Activated CD4-positive, alpha-beta T cell treated with anti-CD3 and anti-CD28 coated beads, Interleukin-2, amount 10 ng/mL, durations not matched to agents 7 days and 5 days (primary cell): Measurements from ENCODE around the gene CLIC6. TPM values are rescaled to one million over a fixed set of nuclear protein-coding genes. Genes with fewer than 3 reads are reported as not detected.
"Not testable (repeated sequence)": the region's sequence is repeated elsewhere in the genome, so short reads cannot be mapped to it uniquely, and the experiment has no call there.

Experiments used
- CTCF ChIA-PET: fragments of 350-600 bp; sonication (Branson Sonifier 250); formaldehyde crosslinking; loops from one replicate; lab custom pipeline; 2021; ENCODE audit warnings: antibody characterized with exemption; lab: Charles Lee
- POLR2A ChIA-PET: fragments of 350-600 bp; sonication (Branson Sonifier 250); formaldehyde crosslinking; loops from one replicate; lab custom pipeline; 2021; ENCODE audit warnings: antibody characterized with exemption; lab: Charles Lee
- DNase-seq: peaks from one replicate; pipeline ENCODE4 v3.0.0-alpha.2; 2020
- H3K27ac Mint-ChIP-seq: one replicate; pipeline ENCODE4 v1.8.0; 2021; ENCODE audit warnings: mild to moderate bottlenecking, moderate library complexity, mixed read lengths
- H3K27me3 Mint-ChIP-seq: one replicate; pipeline ENCODE4 v1.8.0; 2021; ENCODE audit warnings: mixed read lengths
- H3K36me3 Mint-ChIP-seq: one replicate; pipeline ENCODE4 v1.8.0; 2021; ENCODE audit warnings: low read depth, mixed read lengths
- H3K4me1 Mint-ChIP-seq: one replicate; pipeline ENCODE4 v1.8.0; 2021; ENCODE audit warnings: mixed read lengths
- H3K4me3 Mint-ChIP-seq: one replicate; pipeline ENCODE4 v1.8.0; 2021; ENCODE audit warnings: mild to moderate bottlenecking, moderate library complexity, mixed read lengths
- H3K9me3 Mint-ChIP-seq: one replicate; pipeline ENCODE4 v1.8.0; 2021; ENCODE audit warnings: mixed read lengths
- total RNA-seq, 2 experiments: library from RNA; stranded (reverse); gene quantifications; one replicate each; pipeline ENCODE4 v1.2.3, GENCODE V29; 2021

Gene CLIC6
- total RNA-seq, 2 experiments from 2014 or later, result not detected

DNA sequence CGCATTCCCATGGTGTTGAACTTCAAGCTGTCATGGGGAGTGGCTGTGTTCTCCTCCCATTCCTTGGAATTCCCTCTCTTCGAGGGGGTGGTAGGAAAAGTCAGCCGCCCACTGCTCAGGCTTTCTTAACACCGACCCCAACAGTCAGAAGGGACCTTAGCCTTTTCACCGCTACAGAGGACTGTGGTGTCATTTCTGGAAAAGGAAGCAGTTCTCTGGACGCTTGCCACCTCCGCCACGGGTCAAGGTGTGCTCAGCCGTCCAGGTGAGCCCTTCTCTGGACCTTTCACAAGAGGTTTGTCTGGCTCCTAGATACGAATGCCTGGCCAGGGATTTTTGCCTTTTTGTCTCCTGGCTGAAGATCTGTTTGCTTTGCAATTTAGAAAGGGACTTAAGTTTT is 31.8 kb downstream of the CLIC6 start:
- H3K27ac Mint-ChIP-seq, result no peak overlapping the region
- no peak overlapping the region for H3K4me3 Mint-ChIP-seq
- H3K9me3 Mint-ChIP-seq, result no peaks in the 10 kb centered on the region
- H3K27me3 Mint-ChIP-seq, result peaks cover 13% of the 10 kb centered on the region
- no peaks in the 10 kb centered on the region for H3K4me1 Mint-ChIP-seq
- no peak for DNase-seq
- no peaks in the 10 kb centered on the region for H3K36me3 Mint-ChIP-seq
- ChIA-PET POLR2A (no interaction called here), CTCF (no interaction called here)

DNA sequence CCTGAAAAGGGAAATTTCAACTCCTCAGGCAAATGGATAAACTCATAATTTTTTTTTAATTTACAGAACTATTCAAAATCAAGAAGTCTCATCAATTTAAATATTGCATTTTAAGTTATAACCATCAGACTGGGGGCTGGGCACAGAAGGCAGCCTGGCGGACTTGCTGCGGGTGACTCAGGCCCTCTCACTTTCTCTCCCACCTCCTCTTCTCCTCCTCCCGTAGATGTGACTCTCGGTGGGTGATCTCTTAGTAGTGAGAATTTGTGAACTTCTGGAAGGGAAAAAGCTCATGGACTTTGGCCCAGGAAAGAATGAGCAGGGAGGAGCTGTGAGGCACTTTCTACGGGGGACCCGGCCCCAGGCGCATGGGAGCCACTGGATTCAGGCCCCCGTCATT is 32.9 kb downstream of the CLIC6 start:
- no peaks in the 10 kb centered on the region for H3K9me3 Mint-ChIP-seq
- POLR2A ChIA-PET, result no interaction called here
- DNase-seq, result no peak
- H3K27ac Mint-ChIP-seq, result no peak overlapping the region
- H3K4me3 Mint-ChIP-seq, result no peak overlapping the region
- peaks cover 2% of the 10 kb centered on the region for H3K4me1 Mint-ChIP-seq
- CTCF ChIA-PET, result interaction anchor here (0.5 to 0.6 kb wide), 2 partner anchors 1055 to 1325 kb away, joined by 3 to 7 read pairs; no protein-coding TSS in a partner anchor
- no peaks in the 10 kb centered on the region for H3K36me3 Mint-ChIP-seq
- H3K27me3 Mint-ChIP-seq, result peaks cover 13% of the 10 kb centered on the region

DNA sequence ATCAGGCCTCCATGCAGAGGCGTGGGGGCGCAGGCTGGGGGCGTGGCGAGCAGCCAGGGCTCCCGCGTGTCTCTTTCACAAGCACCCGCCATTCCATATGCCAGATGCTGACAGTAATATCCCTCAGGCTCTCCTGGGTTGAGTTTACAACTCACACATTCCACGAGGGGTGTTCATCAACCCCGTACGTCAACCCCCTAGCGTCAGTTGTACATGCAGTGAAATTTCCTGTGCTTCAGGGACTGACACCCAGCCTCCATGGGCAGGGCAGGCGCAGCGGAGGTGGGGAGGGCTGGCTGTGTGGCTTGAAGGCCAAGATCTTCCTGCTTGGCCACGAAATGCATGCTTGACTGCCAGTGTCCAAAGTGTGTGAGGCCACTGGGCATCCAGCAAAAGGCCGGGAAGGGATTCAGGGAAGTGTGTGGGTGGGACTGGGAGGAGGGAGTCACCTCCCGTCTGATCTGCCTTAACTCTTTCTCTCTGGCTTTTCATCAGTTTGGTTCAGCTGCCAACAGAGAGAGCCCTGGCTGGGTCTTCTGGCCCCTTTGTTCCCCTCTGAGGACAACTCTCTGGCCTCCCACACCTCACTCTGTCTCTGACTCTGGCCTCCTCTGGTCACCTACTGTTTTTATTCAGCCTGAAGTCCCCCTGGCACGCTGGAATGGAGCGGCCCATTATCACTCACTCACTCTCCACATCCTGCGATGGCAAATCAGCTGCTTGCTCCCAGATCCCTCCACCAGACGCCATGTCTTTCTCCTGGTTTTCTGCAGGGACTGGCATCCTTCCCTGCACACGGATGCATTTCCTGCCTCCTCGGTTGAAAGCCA is 33.8 kb downstream of the CLIC6 start:
- no peak for DNase-seq
- Mint-ChIP-seq H3K36me3 (no peaks in the 10 kb centered on the region), H3K9me3 (no peaks in the 10 kb centered on the region), H3K4me3 (no peak overlapping the region), H3K4me1 (peaks cover 10% of the 10 kb centered on the region), H3K27me3 (peaks cover 13% of the 10 kb centered on the region), H3K27ac (no peak overlapping the region)
- ChIA-PET CTCF (interaction anchor here (0.6 to 1.0 kb wide), 2 partner anchors 9 to 1325 kb away, joined by 3 to 7 read pairs; no protein-coding TSS in a partner anchor), POLR2A (no interaction called here)

DNA sequence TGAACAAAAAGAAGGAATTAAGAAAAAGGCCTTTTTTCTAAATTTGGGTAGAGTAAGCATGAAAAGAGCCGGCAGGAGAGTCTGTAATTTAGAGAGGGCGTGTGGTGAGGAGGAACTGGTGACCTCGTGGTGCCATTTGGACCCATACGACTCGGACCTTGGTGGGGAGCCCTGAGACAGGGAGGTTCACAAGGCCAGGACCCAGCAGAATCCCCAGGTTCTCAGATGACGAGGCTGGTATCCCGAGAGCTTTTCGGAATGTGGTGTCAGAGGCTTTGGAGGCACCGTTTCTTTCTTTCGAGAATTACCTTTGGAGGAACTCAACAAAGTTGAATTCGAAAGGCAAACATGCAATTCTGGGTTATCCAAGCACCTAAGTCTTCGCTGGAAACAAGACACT is 34.8 kb downstream of the CLIC6 start:
- H3K27ac Mint-ChIP-seq, result no peak overlapping the region
- peaks cover 16% of the 10 kb centered on the region for H3K27me3 Mint-ChIP-seq
- no peak for DNase-seq
- ChIA-PET POLR2A (no interaction called here), CTCF (interaction anchor here (1.0 kb wide), 1 partner anchor 10 kb away, joined by 3 read pairs; no protein-coding TSS in a partner anchor)
- H3K9me3 Mint-ChIP-seq, result no peaks in the 10 kb centered on the region
- H3K4me1 Mint-ChIP-seq, result peaks cover 20% of the 10 kb centered on the region
- no peaks in the 10 kb centered on the region for H3K36me3 Mint-ChIP-seq
- H3K4me3 Mint-ChIP-seq, result no peak overlapping the region

DNA sequence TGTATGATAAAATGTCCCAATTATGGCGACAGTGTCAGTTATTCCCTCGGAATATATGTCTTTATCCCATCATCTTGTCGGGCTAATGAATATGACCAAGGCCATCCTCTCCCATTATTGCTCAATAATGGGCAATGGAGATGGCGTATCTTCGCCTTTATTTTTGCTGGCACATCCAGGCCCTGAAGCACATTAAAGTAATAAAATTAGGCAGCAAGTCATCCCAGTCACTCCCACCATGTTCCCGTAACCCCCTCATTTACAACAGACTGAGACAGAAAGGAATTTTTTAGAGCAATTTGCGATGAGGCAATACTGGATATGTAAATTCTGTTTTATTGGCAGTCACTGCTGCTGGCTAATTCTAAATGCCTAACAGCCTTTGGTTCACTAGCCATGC is 35.3 kb downstream of the CLIC6 start:
- no peak overlapping the region for H3K4me3 Mint-ChIP-seq
- H3K4me1 Mint-ChIP-seq, result peaks cover 23% of the 10 kb centered on the region
- no peaks in the 10 kb centered on the region for H3K9me3 Mint-ChIP-seq

DNA sequence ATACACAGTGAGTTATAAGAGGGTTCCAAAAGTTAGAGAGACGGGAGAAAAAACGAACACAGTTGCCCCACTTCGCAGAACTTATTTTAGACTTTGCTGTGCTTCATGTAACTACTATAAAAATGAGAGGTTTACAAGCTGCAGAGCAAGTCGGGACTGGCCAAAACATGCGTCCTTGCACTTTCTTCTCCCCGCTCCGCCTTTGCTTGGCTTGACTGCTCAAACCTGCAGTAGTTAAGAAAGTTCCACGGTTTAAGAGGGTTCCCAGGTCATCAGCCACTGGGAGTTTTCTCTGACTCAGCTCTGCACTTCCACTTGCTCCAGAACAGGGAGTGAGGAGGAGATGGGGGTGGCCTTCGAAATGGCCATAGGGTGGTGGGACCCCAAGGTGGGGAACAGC is 36.2 kb downstream of the CLIC6 start:
- Mint-ChIP-seq H3K4me3 (no peak overlapping the region), H3K4me1 (peaks cover 24% of the 10 kb centered on the region), H3K27ac (no peak overlapping the region), H3K9me3 (no peaks in the 10 kb centered on the region), H3K36me3 (no peaks in the 10 kb centered on the region), H3K27me3 (peaks cover 16% of the 10 kb centered on the region)
- DNase-seq, result no peak
- ChIA-PET CTCF (no interaction called here), POLR2A (no interaction called here)

More for the DNA sequence above, 35.3 kb downstream of the CLIC6 start:
- ChIA-PET POLR2A (no interaction called here), CTCF (no interaction called here)
- no peak for DNase-seq
- H3K27ac Mint-ChIP-seq, result no peak overlapping the region
- H3K27me3 Mint-ChIP-seq, result peaks cover 16% of the 10 kb centered on the region
- no peaks in the 10 kb centered on the region for H3K36me3 Mint-ChIP-seq

DNA sequence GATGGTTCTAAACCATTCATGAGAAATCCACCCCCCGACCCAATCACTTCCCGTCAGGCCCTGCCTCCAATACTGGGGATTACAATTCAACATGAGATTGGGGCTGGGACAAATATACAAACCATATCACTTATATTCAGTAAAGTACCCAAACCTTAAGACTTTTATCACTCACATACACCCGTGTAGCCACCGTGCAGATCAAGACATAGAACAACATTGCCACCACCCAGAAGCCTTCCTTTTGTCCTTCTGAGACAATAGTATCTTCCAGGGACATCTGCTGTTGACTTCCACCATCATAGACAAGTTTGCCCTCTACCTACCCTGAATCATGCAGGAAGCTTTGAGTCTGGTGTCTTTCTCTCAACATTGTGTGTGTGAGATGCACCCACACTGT is 37.5 kb downstream of the CLIC6 start:
- ChIA-PET CTCF (interaction anchor here (1.5 to 2.5 kb wide), 2 partner anchors 13 to 17 kb away, joined by 3 to 6 read pairs; no protein-coding TSS in a partner anchor), POLR2A (no interaction called here)
- Mint-ChIP-seq H3K36me3 (no peaks in the 10 kb centered on the region), H3K4me3 (no peak overlapping the region), H3K9me3 (no peaks in the 10 kb centered on the region), H3K27me3 (peaks cover 16% of the 10 kb centered on the region), H3K4me1 (peaks cover 24% of the 10 kb centered on the region), H3K27ac (no peak overlapping the region)
- DNase-seq, result no peak

DNA sequence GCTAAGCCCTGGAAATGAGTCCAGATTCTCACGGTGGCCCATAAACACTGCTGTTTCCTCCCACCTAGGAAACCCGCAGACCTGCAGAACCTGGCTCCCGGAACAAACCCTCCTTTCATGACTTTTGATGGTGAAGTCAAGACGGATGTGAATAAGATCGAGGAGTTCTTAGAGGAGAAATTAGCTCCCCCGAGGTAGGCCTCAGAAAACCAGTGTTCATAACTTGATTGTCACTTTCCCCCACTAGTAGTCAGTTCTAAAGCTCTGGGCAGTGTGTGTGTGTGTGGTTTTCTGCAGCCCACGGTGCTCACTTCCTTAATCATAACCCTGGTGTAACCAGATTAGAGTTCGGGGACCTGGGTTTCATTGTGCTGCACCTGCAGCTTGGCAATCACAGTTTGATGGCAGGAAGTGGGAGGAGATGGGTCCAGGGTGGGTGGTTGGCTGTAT is 39.1 kb downstream of the CLIC6 start:
- H3K36me3 Mint-ChIP-seq, result no peaks in the 10 kb centered on the region
- H3K27ac Mint-ChIP-seq, result peak overlapping the region; percentile 63
- H3K27me3 Mint-ChIP-seq, result peaks cover 16% of the 10 kb centered on the region
- no peaks in the 10 kb centered on the region for H3K9me3 Mint-ChIP-seq
- H3K4me1 Mint-ChIP-seq, result peaks cover 24% of the 10 kb centered on the region
- peak; percentile 49 for DNase-seq
- POLR2A ChIA-PET, result no interaction called here
- no peak overlapping the region for H3K4me3 Mint-ChIP-seq
- CTCF ChIA-PET, result interaction anchor here (0.9 to 2.5 kb wide), 3 partner anchors 13 to 15 kb away, joined by 3 to 7 read pairs (median 6); no protein-coding TSS in a partner anchor

DNA sequence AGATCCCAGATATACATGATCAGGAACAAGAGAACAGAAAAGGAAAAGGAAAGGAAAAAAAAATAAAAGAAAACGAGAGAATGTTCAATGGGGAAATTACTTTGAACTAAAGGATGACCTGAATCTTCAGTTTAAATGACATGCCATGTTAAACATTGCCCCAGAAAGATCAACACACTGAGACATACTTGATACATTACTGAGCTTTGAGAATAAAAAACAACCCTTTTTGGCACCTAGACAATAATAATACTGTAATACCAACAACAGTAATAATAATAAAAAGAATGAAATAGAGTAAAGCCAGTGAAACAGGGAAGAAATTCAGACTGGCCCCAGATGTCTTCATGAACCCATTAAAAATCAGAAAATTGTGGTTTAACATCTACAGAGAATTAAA is 44.8 kb downstream of the CLIC6 start:
- H3K9me3 Mint-ChIP-seq, result no peaks in the 10 kb centered on the region
- H3K4me1 Mint-ChIP-seq, result peaks cover 18% of the 10 kb centered on the region
- DNase-seq, result no peak
- H3K4me3 Mint-ChIP-seq, result no peak overlapping the region
- no peak overlapping the region for H3K27ac Mint-ChIP-seq
- H3K36me3 Mint-ChIP-seq, result no peaks in the 10 kb centered on the region
- no peaks in the 10 kb centered on the region for H3K27me3 Mint-ChIP-seq
- CTCF ChIA-PET, result no interaction called here
- POLR2A ChIA-PET, result no interaction called here

DNA sequence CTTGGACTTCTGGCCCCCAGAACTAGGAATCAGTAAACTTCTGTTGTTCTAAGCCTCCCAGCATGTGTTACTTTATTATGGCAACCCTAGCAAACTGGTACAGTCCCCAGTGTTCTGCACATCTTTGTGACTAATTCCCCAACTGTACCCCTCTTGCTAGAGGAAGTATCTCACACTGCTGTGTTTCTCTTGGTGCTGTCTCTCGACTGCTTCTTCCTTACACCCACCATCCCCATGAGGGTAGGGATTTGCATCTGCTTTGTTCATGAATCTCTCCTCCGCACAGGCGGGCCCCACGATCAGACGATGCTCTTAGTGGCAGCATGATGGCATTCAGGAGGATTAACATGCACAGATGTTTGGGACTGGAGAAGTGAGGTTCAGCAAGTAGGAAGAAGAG is 46.7 kb downstream of the CLIC6 start:
- H3K9me3 Mint-ChIP-seq, result no peaks in the 10 kb centered on the region
- CTCF ChIA-PET, result no interaction called here
- POLR2A ChIA-PET, result no interaction called here
- H3K27ac Mint-ChIP-seq, result no peak overlapping the region
- no peak overlapping the region for H3K4me3 Mint-ChIP-seq
- DNase-seq, result no peak
- peaks cover 15% of the 10 kb centered on the region for H3K4me1 Mint-ChIP-seq
- no peaks in the 10 kb centered on the region for H3K27me3 Mint-ChIP-seq
- no peaks in the 10 kb centered on the region for H3K36me3 Mint-ChIP-seq

DNA sequence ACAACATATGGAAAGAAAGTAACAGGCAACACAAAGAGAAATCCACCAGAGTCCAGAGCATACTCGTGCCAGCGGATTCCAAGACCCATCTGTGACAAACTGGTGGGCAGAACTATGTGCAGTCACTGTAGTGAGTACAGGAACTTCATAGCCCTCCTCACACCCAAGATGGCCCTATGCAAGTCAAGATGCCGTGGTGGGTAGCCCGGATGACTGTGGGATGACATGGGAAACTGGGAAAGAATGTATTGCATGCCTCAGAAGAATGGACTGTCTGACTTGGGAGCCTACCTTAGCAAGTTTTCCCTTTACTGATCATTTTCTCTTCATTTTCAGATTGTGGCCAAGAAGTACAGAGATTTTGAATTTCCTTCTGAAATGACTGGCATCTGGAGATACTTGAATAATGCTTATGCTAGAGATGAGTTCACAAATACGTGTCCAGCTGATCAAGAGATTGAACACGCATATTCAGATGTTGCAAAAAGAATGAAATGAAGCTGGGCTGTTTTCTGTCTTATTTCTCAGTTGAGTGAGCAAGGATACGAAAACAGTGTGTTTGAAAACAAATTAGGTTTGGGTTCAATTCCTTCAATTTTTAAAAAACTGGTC is 47.3 kb downstream of the CLIC6 start:
- Mint-ChIP-seq H3K36me3 (no peaks in the 10 kb centered on the region), H3K9me3 (no peaks in the 10 kb centered on the region), H3K4me1 (peaks cover 15% of the 10 kb centered on the region), H3K27ac (no peak overlapping the region), H3K27me3 (no peaks in the 10 kb centered on the region), H3K4me3 (no peak overlapping the region)
- CTCF ChIA-PET, result no interaction called here
- no peak for DNase-seq
- POLR2A ChIA-PET, result no interaction called here

DNA sequence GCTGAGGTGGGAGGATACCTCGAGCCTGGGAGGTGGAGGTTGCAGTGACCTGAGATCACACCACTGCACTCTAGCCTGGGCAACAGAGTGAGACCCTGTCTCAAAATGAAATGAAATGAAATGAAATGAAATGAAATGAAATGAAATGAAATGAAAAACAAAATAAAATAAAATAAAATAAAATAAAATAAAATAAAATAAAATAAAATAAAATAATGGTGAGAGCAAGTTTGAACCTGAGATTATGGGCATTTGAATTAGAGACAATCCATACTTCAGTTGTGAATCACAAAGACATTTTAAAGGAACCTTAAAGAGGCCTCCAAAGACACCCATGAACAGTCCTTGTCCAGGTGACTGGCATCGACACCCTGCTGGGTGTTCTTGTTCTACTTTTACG is 49.7 kb downstream of the CLIC6 start:
- not testable (repeated sequence) for H3K27ac Mint-ChIP-seq, H3K27me3 Mint-ChIP-seq, H3K4me3 Mint-ChIP-seq, H3K36me3 Mint-ChIP-seq, DNase-seq, H3K9me3 Mint-ChIP-seq
- POLR2A ChIA-PET, result interaction anchor here (1.2 kb wide), 1 partner anchor 27 kb away, joined by 3 read pairs; no protein-coding TSS in a partner anchor
- CTCF ChIA-PET, result interaction anchor here (0.7 to 1.7 kb wide), 3 partner anchors 8 to 371 kb away, joined by 3 to 6 read pairs (median 4); no protein-coding TSS in a partner anchor
- H3K4me1 Mint-ChIP-seq, result peaks cover 15% of the 10 kb centered on the region
